ENCODE results near the gene SDHD. TPM values are rescaled to one million over a fixed set of nuclear protein-coding genes. Genes with fewer than 3 reads are reported as not detected.
A peak's percentile ranks its signal among the peaks of the same experiment; 100 is the strongest.

The SDHD gene
- total and polyA plus RNA-seq, 5 donors: 137 to 258 (median 168) TPM

GRCh38 chr11:112103446-112103845 is 16.8 kb downstream of the SDHD start:
- Histone ChIP-seq H3K27ac (ENCODE audit: low read length) (no peak overlapping the region), H3K9me3 (ENCODE audit: control insufficient read depth, low read length) (no peaks in the 10 kb centered on the region), H3K4me3 (ENCODE audit: low read length) (no peak overlapping the region), H3K27me3 (ENCODE audit: control insufficient read depth, insufficient read depth) (no peaks in the 10 kb centered on the region), H3K4me1 (ENCODE audit: control insufficient read depth, insufficient read depth, low read length) (no peaks in the 10 kb centered on the region)
- DNase-seq (no peak), ATAC-seq (no peak)
- intact Hi-C loops (cut with DNase I): no loop called here
- WGBS: 89% methylated on average over 6 of the region's 6 CpGs

- no peaks in the 10 kb centered on the region for H3K9me3 ChIP-seq (ENCODE audit: control insufficient read depth, low read length)
- DNase-seq: no peak
- no peak overlapping the region for H3K27ac ChIP-seq (ENCODE audit: low read length)
- intact Hi-C loops (cut with DNase I): no loop called here
- WGBS: 95% methylated on average over 8 of the region's 8 CpGs
- no peaks in the 10 kb centered on the region for H3K4me1 ChIP-seq (ENCODE audit: control insufficient read depth, insufficient read depth, low read length)
- H3K27me3 ChIP-seq (ENCODE audit: control insufficient read depth, insufficient read depth): no peaks in the 10 kb centered on the region
- ATAC-seq: no peak
- H3K4me3 ChIP-seq (ENCODE audit: low read length): no peak overlapping the region
Observed at GRCh38 chr11:112106070-112106469, 19.4 kb downstream of the SDHD start.

GRCh38 chr11:112113539-112114457 is 27.1 kb downstream of the SDHD start:
- H3K27ac ChIP-seq (ENCODE audit: low read length): no peak overlapping the region
- 60% methylated on average over 6 of the region's 6 CpGs for WGBS
- H3K4me1 ChIP-seq (ENCODE audit: control insufficient read depth, insufficient read depth, low read length): peaks cover 1% of the 10 kb centered on the region
- intact Hi-C loops (cut with DNase I): loop anchor here in 3 of 4 donors (5.0 to 10.0 kb wide), 2 partner anchors 61 to 64 kb away; partner anchors contain the start of gene BCO2 (in 3 of the 3)
- peak; percentile 60 to 79 for ATAC-seq
- DNase-seq: no peak
- H3K9me3 ChIP-seq (ENCODE audit: control insufficient read depth, low read length): no peaks in the 10 kb centered on the region
- no peak overlapping the region for H3K4me3 ChIP-seq (ENCODE audit: low read length)
- H3K27me3 ChIP-seq (ENCODE audit: control insufficient read depth, insufficient read depth): no peaks in the 10 kb centered on the region

GRCh38 chr11:112114460-112114859 is 27.8 kb downstream of the SDHD start:
- Histone ChIP-seq H3K27ac (ENCODE audit: low read length) (no peak overlapping the region), H3K27me3 (ENCODE audit: control insufficient read depth, insufficient read depth) (no peaks in the 10 kb centered on the region), H3K9me3 (ENCODE audit: control insufficient read depth, low read length) (no peaks in the 10 kb centered on the region), H3K4me1 (ENCODE audit: control insufficient read depth, insufficient read depth, low read length) (peaks cover 1% of the 10 kb centered on the region), H3K4me3 (ENCODE audit: low read length) (no peak overlapping the region)
- no peak for ATAC-seq
- WGBS: 86% methylated on average over 2 of the region's 2 CpGs
- intact Hi-C loops (cut with DNase I): loop anchor here in 3 of 4 donors (5.0 to 10.0 kb wide), 2 partner anchors 60 to 63 kb away; partner anchors contain the start of gene BCO2 (in 3 of the 3)
- no peak for DNase-seq

- Histone ChIP-seq H3K27ac (ENCODE audit: low read length) (no peak overlapping the region), H3K4me3 (ENCODE audit: low read length) (no peak overlapping the region), H3K9me3 (ENCODE audit: control insufficient read depth, low read length) (no peaks in the 10 kb centered on the region), H3K4me1 (ENCODE audit: control insufficient read depth, insufficient read depth, low read length) (peaks cover 1% of the 10 kb centered on the region), H3K27me3 (ENCODE audit: control insufficient read depth, insufficient read depth) (no peaks in the 10 kb centered on the region)
- intact Hi-C loops (cut with DNase I): loop anchor here in 1 of 4 donors (10.0 kb wide), 1 partner anchor 59 kb away; the partner anchor contains the start of gene BCO2
- DNase-seq (no peak), ATAC-seq (no peak)
- WGBS: 79% methylated on average over 5 of the region's 5 CpGs
Observed at GRCh38 chr11:112115386-112115785, 28.7 kb downstream of the SDHD start.

GRCh38 chr11:112118176-112118575 is 31.5 kb downstream of the SDHD start:
- 92% methylated on average over 2 of the region's 2 CpGs for WGBS
- Histone ChIP-seq H3K27me3 (ENCODE audit: control insufficient read depth, insufficient read depth) (no peaks in the 10 kb centered on the region), H3K9me3 (ENCODE audit: control insufficient read depth, low read length) (no peaks in the 10 kb centered on the region), H3K4me3 (ENCODE audit: low read length) (no peak overlapping the region), H3K27ac (ENCODE audit: low read length) (no peak overlapping the region), H3K4me1 (ENCODE audit: control insufficient read depth, insufficient read depth, low read length) (peaks cover 1% of the 10 kb centered on the region)
- ATAC-seq: no peak
- intact Hi-C loops (cut with DNase I): loop anchor here in 1 of 4 donors (10.0 kb wide), 1 partner anchor 57 kb away; the partner anchor contains the start of gene BCO2
- no peak for DNase-seq

- no peak overlapping the region for H3K27ac ChIP-seq (ENCODE audit: low read length)
- no peaks in the 10 kb centered on the region for H3K27me3 ChIP-seq (ENCODE audit: control insufficient read depth, insufficient read depth)
- no peaks in the 10 kb centered on the region for H3K4me1 ChIP-seq (ENCODE audit: control insufficient read depth, insufficient read depth, low read length)
- intact Hi-C loops (cut with DNase I): no loop called here
- no peak for DNase-seq
- no peak for ATAC-seq
- WGBS: 93% methylated on average over 5 of the region's 5 CpGs
- no peak overlapping the region for H3K4me3 ChIP-seq (ENCODE audit: low read length)
- no peaks in the 10 kb centered on the region for H3K9me3 ChIP-seq (ENCODE audit: control insufficient read depth, low read length)
Observed at GRCh38 chr11:112121981-112122615, 35.4 kb downstream of the SDHD start.

GRCh38 chr11:112123129-112123528 is 36.5 kb downstream of the SDHD start:
- H3K27me3 ChIP-seq (ENCODE audit: control insufficient read depth, insufficient read depth): no peaks in the 10 kb centered on the region
- DNase-seq (no peak), ATAC-seq (no peak)
- no peak overlapping the region for H3K27ac ChIP-seq (ENCODE audit: low read length)
- H3K4me1 ChIP-seq (ENCODE audit: control insufficient read depth, insufficient read depth, low read length): no peaks in the 10 kb centered on the region
- intact Hi-C loops (cut with DNase I): no loop called here
- H3K4me3 ChIP-seq (ENCODE audit: low read length): no peak overlapping the region
- 69% methylated on average over 4 of the region's 4 CpGs for WGBS
- H3K9me3 ChIP-seq (ENCODE audit: control insufficient read depth, low read length): no peaks in the 10 kb centered on the region

- intact Hi-C loops (cut with DNase I): no loop called here
- Histone ChIP-seq H3K9me3 (ENCODE audit: control insufficient read depth, low read length) (no peaks in the 10 kb centered on the region), H3K4me3 (ENCODE audit: low read length) (no peak overlapping the region), H3K27ac (ENCODE audit: low read length) (no peak overlapping the region), H3K4me1 (ENCODE audit: control insufficient read depth, insufficient read depth, low read length) (no peaks in the 10 kb centered on the region), H3K27me3 (ENCODE audit: control insufficient read depth, insufficient read depth) (no peaks in the 10 kb centered on the region)
- DNase-seq (no peak), ATAC-seq (no peak)
- 97% methylated on average over 2 of the region's 2 CpGs for WGBS
Observed at GRCh38 chr11:112127056-112127455, 40.4 kb downstream of the SDHD start.

- intact Hi-C loops (cut with DNase I): no loop called here
- Histone ChIP-seq H3K9me3 (ENCODE audit: control insufficient read depth, low read length) (no peaks in the 10 kb centered on the region), H3K4me3 (ENCODE audit: low read length) (no peak overlapping the region), H3K4me1 (ENCODE audit: control insufficient read depth, insufficient read depth, low read length) (no peaks in the 10 kb centered on the region), H3K27ac (ENCODE audit: low read length) (no peak overlapping the region), H3K27me3 (ENCODE audit: control insufficient read depth, insufficient read depth) (no peaks in the 10 kb centered on the region)
- ATAC-seq (peak in 1 of 2 donors; percentile 44), DNase-seq (peak in 2 of 3 donors; percentile 35 to 56)
- WGBS: 62% methylated on average over 3 of the region's 3 CpGs
Observed at GRCh38 chr11:112128483-112129121, 41.9 kb downstream of the SDHD start.

GRCh38 chr11:112129656-112130055 is 43.0 kb downstream of the SDHD start:
- 85% methylated on average over 5 of the region's 5 CpGs for WGBS
- Histone ChIP-seq H3K4me3 (ENCODE audit: low read length) (no peak overlapping the region), H3K27ac (ENCODE audit: low read length) (no peak overlapping the region), H3K4me1 (ENCODE audit: control insufficient read depth, insufficient read depth, low read length) (no peaks in the 10 kb centered on the region), H3K9me3 (ENCODE audit: control insufficient read depth, low read length) (no peaks in the 10 kb centered on the region), H3K27me3 (ENCODE audit: control insufficient read depth, insufficient read depth) (no peaks in the 10 kb centered on the region)
- no peak for DNase-seq
- peak; percentile 41 to 61 for ATAC-seq
- intact Hi-C loops (cut with DNase I): no loop called here
